Loucy (cell line): ENCODE measurements around the gene KCTD18.

Source experiments
- H2AFZ ChIP-seq: fragments of 200-600 bp; sonication (generic); 2 replicates; pipeline ENCODE4 v1.6.0; 2016; ENCODE audit warnings: antibody characterized with exemption, mild to moderate bottlenecking, low read length, moderate library complexity
- H3F3A ChIP-seq: fragments of 200-600 bp; 2 replicates; pipeline ENCODE4 v1.6.0; 2016; ENCODE audit warnings: antibody characterized with exemption, low read depth, mild to moderate bottlenecking
- H3K27me3 ChIP-seq: fragments of 200-600 bp; sonication (generic); 2 replicates; pipeline ENCODE4 v1.6.1; 2014; ENCODE audit warnings: low read length, mild to moderate bottlenecking; ENCODE audit not compliant: insufficient read depth, poor library complexity, severe bottlenecking
- H3K36me3 ChIP-seq: fragments of 200-600 bp; sonication (generic); 2 replicates; pipeline ENCODE4 v1.6.1; 2016; ENCODE audit warnings: low read length; ENCODE audit not compliant: insufficient read depth
- H3K4me1 ChIP-seq: fragments of 200-600 bp; sonication (generic); 2 replicates; pipeline ENCODE4 v1.5.1; 2014; ENCODE audit warnings: low read length, mild to moderate bottlenecking; ENCODE audit not compliant: insufficient read depth, poor library complexity, severe bottlenecking
- H3K4me2 ChIP-seq: fragments of 200-600 bp; sonication (generic); 2 replicates; pipeline ENCODE4 v1.6.0; 2014; ENCODE audit warnings: antibody characterized with exemption, low read length, low read depth, mild to moderate bottlenecking; ENCODE audit not compliant: poor library complexity, severe bottlenecking
- H3K4me3 ChIP-seq: fragments of 200-600 bp; sonication (generic); 2 replicates; pipeline ENCODE4 v1.5.1; 2014; ENCODE audit warnings: low read length, mild to moderate bottlenecking, mixed read lengths; ENCODE audit not compliant: poor library complexity, severe bottlenecking
- H3K79me2 ChIP-seq: fragments of 200-600 bp; sonication (generic); 2 replicates; pipeline ENCODE4 v1.6.1; 2014; ENCODE audit warnings: low read length; ENCODE audit not compliant: insufficient read depth
- H3K9ac ChIP-seq: fragments of 200-600 bp; sonication (generic); 2 replicates; pipeline ENCODE4 v1.6.0; 2014; ENCODE audit warnings: mild to moderate bottlenecking, low read depth, low read length, moderate library complexity; ENCODE audit not compliant: poor library complexity, severe bottlenecking
- H3K9me2 ChIP-seq: fragments of 200-600 bp; sonication (generic); replicated peaks from 2 replicates; pipeline ENCODE4 v1.6.1; 2016; ENCODE audit warnings: low read depth, low read length, mixed read lengths
- H3K9me3 ChIP-seq: fragments of 200-600 bp; sonication (generic); 2 replicates; pipeline ENCODE4 v1.6.1; 2014; ENCODE audit warnings: mild to moderate bottlenecking, antibody characterized with exemption, low read length, low read depth; ENCODE audit not compliant: insufficient read depth
- H4K20me1 ChIP-seq: fragments of 200-600 bp; sonication (generic); 2 replicates; pipeline ENCODE4 v1.6.0; 2014; ENCODE audit warnings: antibody characterized with exemption, low read length, mild to moderate bottlenecking; ENCODE audit not compliant: insufficient read depth, poor library complexity, severe bottlenecking
- CTCF ChIP-seq: fragments of 200-600 bp; sonication (generic); conservative IDR thresholded peaks from 2 replicates; pipeline ENCODE4 v1.5.1; 2014; ENCODE audit warnings: mild to moderate bottlenecking, antibody characterized with exemption, low read length
- EZH2phosphoT487 ChIP-seq: fragments of 200-600 bp; IDR thresholded peaks from 2 replicates; pipeline ENCODE4 v1.6.1; 2018; ENCODE audit warnings: antibody characterized with exemption, mild to moderate bottlenecking, moderate library complexity, borderline replicate concordance

The KCTD18 gene

GRCh38 chr2:200448455-200448854, 61.4 kb downstream of the KCTD18 start:
- TF ChIP-seq EZH2phosphoT487 (no peak), CTCF (no peak)
- Histone ChIP-seq H3K27me3 (peaks cover 3% of the 10 kb centered on the region), H2AFZ (no peak overlapping the region), H3K79me2 (no peaks in the 10 kb centered on the region), H3K36me3 (no peaks in the 10 kb centered on the region), H3F3A (no peaks in the 10 kb centered on the region), H3K9me2 (no peaks in the 10 kb centered on the region), H3K4me2 (no peak overlapping the region), H3K9ac (no peak overlapping the region), H3K4me1 (no peaks in the 10 kb centered on the region), H3K4me3 (no peak overlapping the region), H4K20me1 (no peaks in the 10 kb centered on the region), H3K9me3 (no peaks in the 10 kb centered on the region)

- H4K20me1 ChIP-seq = no peaks in the 10 kb centered on the region
- H3K4me3 ChIP-seq = no peak overlapping the region
- H3K9me2 ChIP-seq = no peaks in the 10 kb centered on the region
- no peak overlapping the region for H2AFZ ChIP-seq
- no peak overlapping the region for H3K4me2 ChIP-seq
- H3K9ac ChIP-seq = no peak overlapping the region
- H3F3A ChIP-seq = no peaks in the 10 kb centered on the region
- peaks cover 3% of the 10 kb centered on the region for H3K27me3 ChIP-seq
- no peaks in the 10 kb centered on the region for H3K4me1 ChIP-seq
- no peaks in the 10 kb centered on the region for H3K9me3 ChIP-seq
- no peaks in the 10 kb centered on the region for H3K36me3 ChIP-seq
- H3K79me2 ChIP-seq = no peaks in the 10 kb centered on the region
- no peak for TF ChIP-seq CTCF
- no peak for TF ChIP-seq EZH2phosphoT487
Measured at GRCh38 chr2:200447139-200447855, 62.6 kb downstream of the KCTD18 start.

GRCh38 chr2:200446612-200447011, 63.3 kb downstream of the KCTD18 start:
- Histone ChIP-seq H3K4me2 (no peak overlapping the region), H3K79me2 (no peaks in the 10 kb centered on the region), H3K9me3 (no peaks in the 10 kb centered on the region), H3K4me1 (no peaks in the 10 kb centered on the region), H3K36me3 (no peaks in the 10 kb centered on the region), H3K9me2 (no peaks in the 10 kb centered on the region), H3K9ac (no peak overlapping the region), H3K4me3 (no peak overlapping the region), H3F3A (no peaks in the 10 kb centered on the region), H3K27me3 (peaks cover 3% of the 10 kb centered on the region), H2AFZ (no peak overlapping the region), H4K20me1 (no peaks in the 10 kb centered on the region)
- TF ChIP-seq CTCF (no peak), EZH2phosphoT487 (no peak)
